Gastroesophageal sphincter (tissue), 4 donors: Measurements from ENCODE around the gene CKMT2. TPM values are rescaled to one million over a fixed set of nuclear protein-coding genes. Genes with fewer than 3 reads are reported as not detected.

Experiments
- ATAC-seq: fragments of 150-250 bp; one replicate; pipeline ENCODE4 v1.9.1; 2016; ENCODE audit warnings: mild to moderate bottlenecking, moderate library complexity
- H3K27ac ChIP-seq, 4 donors: fragments of 200-600 bp; sonication (generic) in 3 of 4; 1 replicate in 3 of 4; 2 replicates in 1 of 4; pipeline ENCODE4 v1.5.1; 2016 to 2019
- H3K27me3 ChIP-seq: fragments of 200-600 bp; sonication (generic); one replicate; pipeline ENCODE4 v1.5.1; 2019
- H3K36me3 ChIP-seq, 2 donors: fragments of 200-600 bp; sonication (generic); one replicate each; pipeline ENCODE4 v1.5.1; 2019; ENCODE audit warnings: control low read depth in 1 of 2
- H3K4me1 ChIP-seq, 3 donors: fragments of 200-600 bp; sonication (generic); 1 replicate in 2 of 3; 2 replicates in 1 of 3; pipeline ENCODE4 v1.5.1; 2016 to 2019; ENCODE audit warnings: control low read depth in 2 of 3
- H3K4me3 ChIP-seq, 2 donors: fragments of 200-600 bp; sonication (generic); one replicate each; pipeline ENCODE4 v1.5.1; 2019; ENCODE audit warnings: mild to moderate bottlenecking in 1 of 2, moderate library complexity in 1 of 2
- H3K9me3 ChIP-seq, 3 donors: fragments of 200-600 bp; sonication (generic); one replicate each; pipeline ENCODE4 v1.5.1; 2017 to 2019; ENCODE audit warnings: control low read depth in 2 of 3
- CTCF ChIP-seq, 4 experiments: fragments of 200-600 bp in 2 of 4; fragments of 450-650 bp in 2 of 4; sonication (generic) in 1 of 4; IDR thresholded peaks; one replicate each; pipeline ENCODE4 v1.5.1; 2017 to 2019; ENCODE audit warnings: antibody characterized with exemption in 4 of 4, mild to moderate bottlenecking in 2 of 4, moderate library complexity in 2 of 4
- EP300 ChIP-seq: sonication (generic); formaldehyde crosslinking; IDR thresholded peaks from one replicate; pipeline ENCODE4 v1.6.1; 2017; ENCODE audit warnings: antibody characterized with exemption, mild to moderate bottlenecking
- POLR2A ChIP-seq, 2 donors: fragments of 450-650 bp; IDR thresholded peaks; one replicate each; pipeline ENCODE4 v1.6.1; 2017; ENCODE audit warnings: antibody characterized with exemption in 2 of 2, mild to moderate bottlenecking in 2 of 2, moderate library complexity in 1 of 2
- POLR2AphosphoS5 ChIP-seq: sonication (generic); formaldehyde crosslinking; IDR thresholded peaks from one replicate; pipeline ENCODE4 v1.6.1; 2017; ENCODE audit warnings: antibody characterized with exemption
- WGBS, 2 donors: methylation state at CpG; one replicate each; pipeline ENCODE4 v1.1.5; 2018; ENCODE audit warnings: low coverage in 1 of 2; 5-methylcytosine and 5-hydroxymethylcytosine counted together
- total RNA-seq, 4 donors: library from RNA; depleted of rRNA; stranded (reverse); fragments of >200 nt; gene quantifications; one replicate each; pipeline ENCODE4 v1.1.0, GENCODE V29; 2016

CKMT2 gene
- total RNA-seq, 4 donors from 2014 or later: 3.9 to 33.6 (median 14.2) TPM

GRCh38 chr5:81195335-81195929, 37.7 kb upstream of the CKMT2 start:
- no peaks in the 10 kb centered on the region for H3K9me3 ChIP-seq
- H3K4me3 ChIP-seq: no peak overlapping the region
- H3K27ac ChIP-seq: no peak overlapping the region
- 53 to 63% methylated on average over 4 to 5 of the region's 5 CpGs for WGBS, 2 donors
- no peak for TF ChIP-seq POLR2A (IDR thresholded peaks at IDR 0.05)
- TF ChIP-seq EP300: no peak
- TF ChIP-seq POLR2AphosphoS5: no peak
- TF ChIP-seq CTCF (IDR thresholded peaks at IDR 0.05): no peak
- peaks cover 10% of the 10 kb centered on the region for H3K27me3 ChIP-seq
- no peak for ATAC-seq
- no peaks in the 10 kb centered on the region for H3K36me3 ChIP-seq
- peaks cover 0 to 13% (median 0%) of the 10 kb centered on the region in 3 donors for H3K4me1 ChIP-seq

DNA sequence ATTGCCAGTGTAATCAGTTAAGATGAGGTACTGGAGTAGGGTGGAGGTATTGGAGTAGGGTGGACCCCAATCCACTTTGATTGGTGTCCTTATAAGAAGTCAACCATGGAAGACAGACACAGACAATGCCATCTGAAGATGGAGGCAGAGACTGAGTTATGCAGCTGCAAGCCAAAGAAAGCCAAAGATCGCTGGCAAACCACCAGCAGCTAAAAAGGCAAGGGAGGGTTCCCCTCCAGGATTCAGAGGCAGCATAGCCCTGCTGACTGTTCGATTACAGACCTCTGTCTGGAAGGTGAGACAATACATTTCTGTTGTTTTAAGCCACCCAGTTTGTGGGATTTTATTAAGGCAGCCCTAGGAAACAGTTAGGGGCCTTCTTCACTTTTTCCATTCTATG, 30.5 kb upstream of the CKMT2 start:
- no peaks in the 10 kb centered on the region for H3K4me1 ChIP-seq
- H3K36me3 ChIP-seq: no peaks in the 10 kb centered on the region
- no peak overlapping the region for H3K27ac ChIP-seq
- no peak for ATAC-seq
- H3K9me3 ChIP-seq: no peaks in the 10 kb centered on the region
- TF ChIP-seq POLR2A (IDR thresholded peaks at IDR 0.05): no peak
- peaks cover 10% of the 10 kb centered on the region for H3K27me3 ChIP-seq
- WGBS, 2 donors: 27 to 52% methylated on average over 2 of the region's 2 CpGs
- H3K4me3 ChIP-seq: no peak overlapping the region

- Histone ChIP-seq H3K27me3 (peaks cover 3% of the 10 kb centered on the region), H3K36me3 (no peaks in the 10 kb centered on the region), H3K4me1 (no peaks in the 10 kb centered on the region), H3K9me3 (no peaks in the 10 kb centered on the region), H3K27ac (no peak overlapping the region), H3K4me3 (no peak overlapping the region)
- TF ChIP-seq POLR2A (IDR thresholded peaks at IDR 0.05) (no peak), POLR2AphosphoS5 (no peak), CTCF (IDR thresholded peaks at IDR 0.05) (no peak)
- no peak for ATAC-seq
- WGBS, 2 donors: 82 to 91% methylated on average over 3 of the region's 3 CpGs
Measured at GRCh38 chr5:81203729-81204128, 29.4 kb upstream of the CKMT2 start.

DNA sequence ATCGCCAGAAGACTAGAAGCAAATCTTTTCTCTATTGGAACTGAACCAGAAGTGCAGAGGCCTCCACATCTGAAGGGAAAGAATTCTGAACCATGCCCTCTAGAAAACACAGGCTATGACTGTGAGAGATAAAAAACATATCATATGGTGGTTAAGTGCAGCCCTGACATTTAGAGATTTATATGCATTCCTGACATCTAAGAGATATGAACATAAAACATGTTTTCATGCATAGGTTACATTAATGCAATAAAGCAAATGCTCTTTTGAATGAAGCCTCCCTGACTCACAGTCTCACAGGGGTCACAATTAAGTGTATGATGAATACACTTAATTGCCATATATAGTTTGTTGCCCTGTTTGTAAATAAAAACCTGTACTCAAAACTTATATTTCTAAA, 28.9 kb upstream of the CKMT2 start:
- ATAC-seq: no peak
- WGBS, 2 donors: 86 to 91% methylated on average over 1 of the region's 1 CpG
- H3K9me3 ChIP-seq: no peaks in the 10 kb centered on the region
- no peaks in the 10 kb centered on the region for H3K36me3 ChIP-seq
- no peak overlapping the region for H3K4me3 ChIP-seq
- H3K4me1 ChIP-seq: no peaks in the 10 kb centered on the region
- H3K27ac ChIP-seq: no peak overlapping the region
- H3K27me3 ChIP-seq: peaks cover 3% of the 10 kb centered on the region
- TF ChIP-seq CTCF (IDR thresholded peaks at IDR 0.05) (no peak), POLR2A (IDR thresholded peaks at IDR 0.05) (no peak), POLR2AphosphoS5 (no peak), EP300 (no peak)

GRCh38 chr5:81205058-81205457, 28.1 kb upstream of the CKMT2 start:
- TF ChIP-seq EP300 (no peak), CTCF (IDR thresholded peaks at IDR 0.05) (no peak), POLR2AphosphoS5 (no peak), POLR2A (IDR thresholded peaks at IDR 0.05) (no peak)
- H3K36me3 ChIP-seq: no peaks in the 10 kb centered on the region
- no peak overlapping the region for H3K4me3 ChIP-seq
- H3K27ac ChIP-seq: no peak overlapping the region
- peaks cover 4% of the 10 kb centered on the region for H3K27me3 ChIP-seq
- H3K4me1 ChIP-seq: no peaks in the 10 kb centered on the region
- H3K9me3 ChIP-seq: no peaks in the 10 kb centered on the region
- ATAC-seq: no peak
- WGBS, 2 donors: 70 to 100% methylated on average over 1 to 4 of the region's 4 CpGs
